Endothelial cell (in vitro differentiated cells): Measurements from ENCODE around the gene NAT16. TPM values are rescaled to one million over a fixed set of nuclear protein-coding genes. Genes with fewer than 3 reads are reported as not detected.

Experiments used
- DNase-seq: peaks from one replicate; pipeline ENCODE4 v3.0.0; 2021; ENCODE audit warnings: low spot score
- H3K27ac Mint-ChIP-seq: one replicate; pipeline ENCODE4 v1.8.0; 2021; ENCODE audit warnings: mixed read lengths, inconsistent platforms; ENCODE audit not compliant: unreplicated experiment
- H3K27me3 Mint-ChIP-seq: one replicate; pipeline ENCODE4 v1.8.0; 2021; ENCODE audit warnings: mild to moderate bottlenecking, moderate library complexity, mixed read lengths, inconsistent platforms; ENCODE audit not compliant: unreplicated experiment
- H3K36me3 Mint-ChIP-seq: one replicate; pipeline ENCODE4 v1.8.0; 2021; ENCODE audit warnings: mild to moderate bottlenecking, low read depth, mixed read lengths, inconsistent platforms; ENCODE audit not compliant: unreplicated experiment
- H3K4me1 Mint-ChIP-seq: one replicate; pipeline ENCODE4 v1.8.0; 2021; ENCODE audit warnings: mild to moderate bottlenecking, mixed read lengths, inconsistent platforms; ENCODE audit not compliant: unreplicated experiment
- H3K4me3 Mint-ChIP-seq: one replicate; pipeline ENCODE4 v1.8.0; 2021; ENCODE audit warnings: mild to moderate bottlenecking, mixed read lengths, inconsistent platforms; ENCODE audit not compliant: unreplicated experiment
- H3K9me3 Mint-ChIP-seq: one replicate; pipeline ENCODE4 v1.8.0; 2021; ENCODE audit warnings: mixed read lengths, inconsistent platforms; ENCODE audit not compliant: unreplicated experiment
- total RNA-seq: library from RNA; stranded (reverse); fragmentation: NEBNext Ultra II Directional; extraction: Animal tissue kit (Norgen Biotek cat#: 25700); gene quantifications from one replicate; pipeline ENCODE4 v1.2.1, GENCODE V29; 2021; ENCODE audit not compliant: unreplicated experiment
- TF ChIP-seq, protein P1 (sequence below): fragments of 200-600 bp; sonication (generic); IDR thresholded peaks from one replicate; pipeline ENCODE4 v1.5.0; 2021; ENCODE audit warnings: antibody characterized with exemption; ENCODE audit not compliant: unreplicated experiment

NAT16 gene
- total RNA-seq, 1 donor from 2014 or later = not detected

DNA sequence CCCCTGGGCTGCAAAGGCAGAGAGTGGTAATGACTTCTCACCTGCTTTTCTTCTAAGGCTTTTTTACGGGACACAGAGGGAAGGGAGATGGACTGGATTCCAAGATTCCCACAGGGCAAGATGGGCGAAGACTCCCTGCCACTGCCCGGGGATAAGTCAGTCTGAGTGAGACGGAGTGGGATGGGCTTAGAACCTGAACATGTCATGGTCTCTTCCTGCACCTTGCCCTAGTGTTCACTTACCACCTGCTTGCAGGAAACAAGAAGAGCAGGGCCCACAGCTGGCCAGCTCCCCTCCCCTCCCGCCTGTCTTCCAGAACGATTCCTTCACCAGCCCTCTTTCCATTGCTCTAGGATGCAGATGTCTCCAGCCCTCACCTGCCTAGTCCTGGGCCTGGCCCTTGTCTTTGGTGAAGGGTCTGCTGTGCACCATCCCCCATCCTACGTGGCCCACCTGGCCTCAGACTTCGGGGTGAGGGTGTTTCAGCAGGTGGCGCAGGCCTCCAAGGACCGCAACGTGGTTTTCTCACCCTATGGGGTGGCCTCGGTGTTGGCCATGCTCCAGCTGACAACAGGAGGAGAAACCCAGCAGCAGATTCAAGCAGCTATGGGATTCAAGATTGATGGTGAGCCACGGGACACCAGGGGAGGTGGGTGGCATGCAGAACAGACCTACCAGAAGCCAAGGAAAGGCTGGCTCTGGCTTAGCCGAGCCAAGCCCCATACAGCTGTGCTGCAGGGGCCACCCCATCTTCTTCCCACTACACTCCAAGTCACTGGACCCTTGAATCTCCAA, 51.9 kb downstream of the NAT16 start:
- Mint-ChIP-seq H3K27me3 (peaks cover 8% of the 10 kb centered on the region), H3K4me3 (no peak overlapping the region), H3K36me3 (no peaks in the 10 kb centered on the region), H3K4me1 (peaks cover 22% of the 10 kb centered on the region), H3K9me3 (no peaks in the 10 kb centered on the region), H3K27ac (no peak overlapping the region)
- DNase-seq = no peak
- TF ChIP-seq, protein P1, sequence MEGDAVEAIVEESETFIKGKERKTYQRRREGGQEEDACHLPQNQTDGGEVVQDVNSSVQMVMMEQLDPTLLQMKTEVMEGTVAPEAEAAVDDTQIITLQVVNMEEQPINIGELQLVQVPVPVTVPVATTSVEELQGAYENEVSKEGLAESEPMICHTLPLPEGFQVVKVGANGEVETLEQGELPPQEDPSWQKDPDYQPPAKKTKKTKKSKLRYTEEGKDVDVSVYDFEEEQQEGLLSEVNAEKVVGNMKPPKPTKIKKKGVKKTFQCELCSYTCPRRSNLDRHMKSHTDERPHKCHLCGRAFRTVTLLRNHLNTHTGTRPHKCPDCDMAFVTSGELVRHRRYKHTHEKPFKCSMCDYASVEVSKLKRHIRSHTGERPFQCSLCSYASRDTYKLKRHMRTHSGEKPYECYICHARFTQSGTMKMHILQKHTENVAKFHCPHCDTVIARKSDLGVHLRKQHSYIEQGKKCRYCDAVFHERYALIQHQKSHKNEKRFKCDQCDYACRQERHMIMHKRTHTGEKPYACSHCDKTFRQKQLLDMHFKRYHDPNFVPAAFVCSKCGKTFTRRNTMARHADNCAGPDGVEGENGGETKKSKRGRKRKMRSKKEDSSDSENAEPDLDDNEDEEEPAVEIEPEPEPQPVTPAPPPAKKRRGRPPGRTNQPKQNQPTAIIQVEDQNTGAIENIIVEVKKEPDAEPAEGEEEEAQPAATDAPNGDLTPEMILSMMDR = no peak

DNA sequence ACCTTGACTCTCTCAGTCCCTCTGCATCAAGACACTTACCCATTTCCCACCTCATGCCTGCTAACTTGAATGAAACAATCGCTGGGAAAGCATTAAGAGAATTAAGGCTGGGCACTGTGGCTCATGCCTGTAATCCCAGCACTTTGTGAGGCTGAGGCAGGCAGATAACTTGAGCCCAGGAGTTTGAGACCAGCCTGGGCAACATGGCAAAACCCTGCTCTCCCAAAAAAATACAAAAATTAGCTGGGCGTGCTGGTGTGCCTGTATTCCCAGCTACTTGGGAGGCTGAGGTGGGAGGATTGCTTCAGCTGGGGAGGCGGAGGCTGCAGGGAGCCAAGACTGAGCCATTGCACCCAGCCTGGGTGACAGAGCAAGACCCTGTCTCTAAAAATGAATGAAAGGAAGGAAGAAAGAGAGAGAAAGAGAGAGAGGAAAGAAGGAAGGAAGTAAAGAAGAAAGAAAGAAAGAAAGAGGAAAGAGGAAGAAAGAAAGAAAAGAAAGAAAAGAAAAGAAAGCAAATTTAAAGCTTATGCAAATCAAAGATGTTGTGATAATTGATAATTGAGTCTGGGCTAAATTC, 52.5 kb downstream of the NAT16 start:
- H3K36me3 Mint-ChIP-seq = no peaks in the 10 kb centered on the region

DNA sequence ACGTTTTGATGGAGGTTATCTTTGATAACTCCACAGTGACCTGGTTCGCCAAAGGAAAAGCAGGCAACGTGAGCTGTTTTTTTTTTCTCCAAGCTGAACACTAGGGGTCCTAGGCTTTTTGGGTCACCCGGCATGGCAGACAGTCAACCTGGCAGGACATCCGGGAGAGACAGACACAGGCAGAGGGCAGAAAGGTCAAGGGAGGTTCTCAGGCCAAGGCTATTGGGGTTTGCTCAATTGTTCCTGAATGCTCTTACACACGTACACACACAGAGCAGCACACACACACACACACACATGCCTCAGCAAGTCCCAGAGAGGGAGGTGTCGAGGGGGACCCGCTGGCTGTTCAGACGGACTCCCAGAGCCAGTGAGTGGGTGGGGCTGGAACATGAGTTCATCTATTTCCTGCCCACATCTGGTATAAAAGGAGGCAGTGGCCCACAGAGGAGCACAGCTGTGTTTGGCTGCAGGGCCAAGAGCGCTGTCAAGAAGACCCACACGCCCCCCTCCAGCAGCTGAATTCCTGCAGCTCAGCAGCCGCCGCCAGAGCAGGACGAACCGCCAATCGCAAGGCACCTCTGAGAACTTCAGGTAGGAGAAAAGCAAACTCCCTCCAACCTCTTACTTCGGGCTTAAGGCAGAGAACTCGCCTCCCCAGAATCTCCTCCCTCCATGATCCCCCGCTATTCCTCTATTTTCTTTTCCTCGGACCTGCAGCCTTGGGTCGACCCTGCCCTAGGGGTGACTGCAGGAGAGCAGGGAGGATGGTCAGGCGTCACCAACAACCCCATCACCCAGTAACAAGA, 53.2 kb downstream of the NAT16 start, which contains the start of gene SERPINE1:
TSS of gene SERPINE1 (plus strand) at position 454 of the 809 bp plus-strand sequence. CDS start 1,290 bp downstream, outside the sequence.
- Mint-ChIP-seq H3K27me3 (peaks cover 13% of the 10 kb centered on the region), H3K36me3 (no peaks in the 10 kb centered on the region), H3K9me3 (no peaks in the 10 kb centered on the region), H3K4me3 (no peak within 1 kb of the TSS), H3K4me1 (peaks cover 30% of the 10 kb centered on the region), H3K27ac (peak within 1 kb of the TSS; percentile 94)
- peak; percentile 41 for DNase-seq
- TF ChIP-seq, protein P1 = no peak

More for the DNA sequence above, 52.5 kb downstream of the NAT16 start:
- TF ChIP-seq, protein P1 = no peak
- H3K4me1 Mint-ChIP-seq = peaks cover 23% of the 10 kb centered on the region
- peaks cover 10% of the 10 kb centered on the region for H3K27me3 Mint-ChIP-seq
- no peaks in the 10 kb centered on the region for H3K9me3 Mint-ChIP-seq
- no peak overlapping the region for H3K27ac Mint-ChIP-seq
- DNase-seq = no peak
- H3K4me3 Mint-ChIP-seq = no peak overlapping the region

DNA sequence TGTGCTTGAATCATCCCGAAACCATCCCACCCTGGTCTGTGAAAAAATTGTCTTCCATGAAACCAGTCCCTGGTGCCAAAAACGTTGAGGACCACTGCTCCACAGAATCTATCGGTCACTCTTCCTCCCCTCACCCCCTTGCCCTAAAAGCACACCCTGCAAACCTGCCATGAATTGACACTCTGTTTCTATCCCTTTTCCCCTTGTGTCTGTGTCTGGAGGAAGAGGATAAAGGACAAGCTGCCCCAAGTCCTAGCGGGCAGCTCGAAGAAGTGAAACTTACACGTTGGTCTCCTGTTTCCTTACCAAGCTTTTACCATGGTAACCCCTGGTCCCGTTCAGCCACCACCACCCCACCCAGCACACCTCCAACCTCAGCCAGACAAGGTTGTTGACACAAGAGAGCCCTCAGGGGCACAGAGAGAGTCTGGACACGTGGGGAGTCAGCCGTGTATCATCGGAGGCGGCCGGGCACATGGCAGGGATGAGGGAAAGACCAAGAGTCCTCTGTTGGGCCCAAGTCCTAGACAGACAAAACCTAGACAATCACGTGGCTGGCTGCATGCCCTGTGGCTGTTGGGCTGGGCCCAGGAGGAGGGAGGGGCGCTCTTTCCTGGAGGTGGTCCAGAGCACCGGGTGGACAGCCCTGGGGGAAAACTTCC, 54.0 kb downstream of the NAT16 start:
- no peak for DNase-seq
- peaks cover 13% of the 10 kb centered on the region for H3K27me3 Mint-ChIP-seq
- TF ChIP-seq, protein P1 = no peak
- no peaks in the 10 kb centered on the region for H3K36me3 Mint-ChIP-seq
- peaks cover 31% of the 10 kb centered on the region for H3K4me1 Mint-ChIP-seq
- H3K27ac Mint-ChIP-seq = peak overlapping the region; percentile 94
- H3K4me3 Mint-ChIP-seq = no peak overlapping the region
- H3K9me3 Mint-ChIP-seq = no peaks in the 10 kb centered on the region
